Sciatic nerve (tissue), 2 donors: ENCODE measurements around the gene FBXL17. TPM values are rescaled to one million over a fixed set of nuclear protein-coding genes. Genes with fewer than 3 reads are reported as not detected.
"Not testable (repeated sequence)": the region's sequence is repeated elsewhere in the genome, so short reads cannot be mapped to it uniquely, and the experiment has no call there.

Source experiments
- ATAC-seq: fragments of 200-7000 bp; cut with Tn5 transposase; one replicate; pipeline ENCODE4 v1.9.1; 2020; ENCODE audit warnings: mild to moderate bottlenecking, moderate library complexity
- DNase-seq: peaks from one replicate; pipeline ENCODE4 v3.0.0-alpha.2; 2020; ENCODE audit warnings: low spot score
- intact Hi-C: fragments of 100-400 bp; cut with DNase I; formaldehyde crosslinking; loops from one replicate; pipeline ENCODE4 v1.14.2; 2022
- total RNA-seq: library from RNA; stranded (reverse); fragmentation: NEBNext Ultra II Directional; extraction: Animal tissue kit (Norgen Biotek cat#: 25700); gene quantifications from one replicate; pipeline ENCODE4 v1.2.1, GENCODE V29; 2021
- donor health status: DM: no; HTN: no; CAD: no.
- donor health status: DM: no; HTN: no; CAD: no.

FBXL17 gene
- total RNA-seq, 1 donor from 2014 or later, result 25.5 TPM

DNA sequence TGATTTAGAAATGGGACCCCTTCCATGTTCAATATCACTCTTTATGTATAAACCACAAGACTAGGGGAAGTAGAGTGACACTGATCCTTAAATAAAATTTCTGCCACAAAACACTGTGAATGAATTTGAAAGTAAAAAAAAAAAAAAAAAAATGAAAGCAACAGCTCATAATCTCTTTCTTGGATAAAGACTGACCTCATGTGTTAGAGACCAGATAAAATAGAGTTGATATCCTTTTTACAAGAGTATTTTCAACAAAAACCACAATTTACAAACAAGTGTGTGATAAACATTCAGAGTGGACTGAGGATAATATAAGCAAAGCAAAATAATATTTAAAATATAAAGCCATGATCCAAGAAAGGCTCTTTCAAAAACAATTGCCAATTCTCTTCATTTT is 180.2 kb downstream of the FBXL17 start:
- no peak for ATAC-seq
- intact Hi-C loops, result no loop called here

DNA sequence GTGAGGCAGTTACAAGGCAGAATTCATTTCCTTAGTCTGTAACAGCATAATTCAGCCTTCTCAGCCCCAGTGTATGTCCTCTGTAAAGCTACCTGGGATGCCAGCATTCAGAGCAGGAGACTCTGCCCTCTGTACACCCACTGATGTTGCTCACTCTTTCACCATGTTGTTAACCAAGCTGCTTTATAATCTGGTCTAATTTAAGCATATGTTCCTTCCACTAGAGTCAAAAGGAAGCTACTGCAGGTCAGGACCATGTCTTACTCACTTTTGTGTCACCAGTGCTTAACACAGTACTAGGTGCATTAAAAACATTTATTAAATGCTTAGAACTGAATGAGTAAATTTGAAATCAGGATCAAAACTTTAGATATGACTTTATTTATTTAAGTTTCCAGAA is 185.6 kb downstream of the FBXL17 start:
- intact Hi-C loops, result no loop called here
- DNase-seq (no peak), ATAC-seq (no peak)

More for the DNA sequence above, 180.2 kb downstream of the FBXL17 start:
- DNase-seq, result no peak

- intact Hi-C loops, result no loop called here
- DNase-seq (no peak), ATAC-seq (no peak)
Observed at GRCh38 chr5:108193021-108193795, 188.7 kb downstream of the FBXL17 start.

DNA sequence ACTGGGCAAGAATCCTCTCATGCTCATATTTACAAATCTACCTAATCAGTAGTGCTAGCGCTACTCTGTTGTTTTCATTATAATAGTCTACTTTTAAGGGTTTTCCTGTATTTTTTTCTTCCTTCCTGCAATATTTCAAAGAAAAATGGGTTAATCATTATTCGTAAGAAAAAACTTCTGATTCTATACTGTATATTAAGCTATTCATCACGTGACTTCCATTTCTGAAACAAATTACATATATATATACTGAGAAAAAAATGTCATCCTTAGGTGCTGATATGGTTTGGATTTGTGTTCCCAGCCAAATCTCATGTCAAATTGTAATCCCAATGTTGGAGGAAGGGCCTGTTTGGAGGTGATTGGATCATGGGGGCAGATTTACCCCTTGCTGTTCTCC is 197.0 kb downstream of the FBXL17 start:
- ATAC-seq, result no peak
- intact Hi-C loops, result no loop called here
- no peak for DNase-seq

DNA sequence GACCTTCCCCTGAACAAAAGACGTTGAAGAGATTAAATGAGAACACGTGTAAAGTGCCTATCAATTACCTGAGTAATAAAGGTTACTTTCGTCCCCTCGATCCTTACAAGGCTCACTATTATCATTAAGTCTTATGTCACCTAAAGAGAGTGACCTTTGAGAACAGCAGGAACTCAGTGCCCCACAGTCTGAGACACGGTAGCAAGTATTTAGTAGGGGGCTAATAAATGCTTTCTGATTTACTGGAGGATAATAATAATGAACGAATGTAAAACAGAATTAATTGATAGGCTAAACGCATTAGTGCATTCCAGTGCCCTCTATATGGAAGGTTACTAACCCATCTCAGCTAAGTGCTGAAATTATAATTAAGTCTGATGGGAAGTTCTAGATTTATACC is 199.9 kb downstream of the FBXL17 start:
- no peak for ATAC-seq

GRCh38 chr5:108174286-108174685 is 207.6 kb downstream of the FBXL17 start:
- ATAC-seq (no peak), DNase-seq (no peak)
- intact Hi-C loops, result no loop called here

More for the DNA sequence above, 199.9 kb downstream of the FBXL17 start:
- intact Hi-C loops, result no loop called here
- no peak for DNase-seq

DNA sequence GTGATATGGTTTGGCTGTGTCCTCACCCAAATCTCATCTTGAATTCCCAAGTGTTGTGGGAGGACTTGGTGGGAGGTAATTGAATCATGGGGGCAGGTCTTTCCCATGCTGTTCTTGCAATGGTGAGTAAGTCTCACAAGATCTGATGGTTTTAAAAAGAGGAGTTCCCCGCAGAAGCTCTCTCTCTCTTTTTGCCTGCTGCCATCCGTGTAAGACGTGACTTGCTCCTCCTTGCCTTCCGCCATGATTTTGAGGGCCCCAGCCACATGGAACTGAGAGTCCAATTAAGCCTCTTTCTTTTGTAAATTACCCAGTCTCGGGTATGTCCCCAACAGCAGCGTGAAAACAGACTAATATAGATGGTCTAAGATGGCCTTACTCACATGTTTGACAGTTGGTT is 210.1 kb downstream of the FBXL17 start:
- DNase-seq (no peak), ATAC-seq (no peak)

DNA sequence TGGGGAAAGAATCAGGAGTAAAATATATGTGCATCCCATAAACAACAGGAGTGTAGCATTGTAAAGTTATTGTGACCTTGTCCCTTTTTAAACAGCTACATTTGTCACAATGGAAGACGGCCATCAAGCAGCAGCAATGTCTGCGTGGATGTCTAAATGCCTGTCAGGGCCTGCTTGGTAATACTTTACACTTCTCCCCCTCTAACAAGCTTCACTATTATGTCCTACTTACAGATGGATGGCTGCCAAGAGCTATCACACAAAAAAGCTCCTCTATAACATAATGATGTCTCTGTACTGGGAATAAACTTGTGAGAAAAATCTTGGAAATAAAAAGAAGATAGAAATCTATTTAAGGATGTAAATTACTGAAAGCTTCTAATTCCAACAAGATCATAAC is 213.0 kb downstream of the FBXL17 start:
- ATAC-seq (no peak), DNase-seq (no peak)
- intact Hi-C loops, result no loop called here

More for the DNA sequence above, 210.1 kb downstream of the FBXL17 start:
- intact Hi-C loops, result no loop called here

DNA sequence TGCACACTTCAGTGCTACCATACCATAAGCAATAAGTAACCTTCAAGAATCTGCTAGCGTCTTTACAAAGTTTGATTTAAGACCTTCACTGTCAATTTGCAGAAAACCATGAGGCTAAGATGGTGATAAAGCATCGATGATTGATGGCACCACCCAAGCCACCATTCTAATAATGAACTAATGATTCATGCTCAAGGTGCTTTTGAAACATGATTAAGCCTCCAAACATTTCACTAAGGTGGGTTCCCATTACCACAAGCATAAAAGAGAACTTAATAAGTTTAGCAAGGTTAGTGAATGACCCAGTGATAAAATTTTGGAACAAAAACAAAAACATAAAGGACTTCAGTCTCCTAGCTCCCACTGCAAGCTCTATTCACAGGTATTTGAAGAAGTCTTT is 214.7 kb downstream of the FBXL17 start:
- ATAC-seq, result no peak
- intact Hi-C loops, result no loop called here
- no peak for DNase-seq

DNA sequence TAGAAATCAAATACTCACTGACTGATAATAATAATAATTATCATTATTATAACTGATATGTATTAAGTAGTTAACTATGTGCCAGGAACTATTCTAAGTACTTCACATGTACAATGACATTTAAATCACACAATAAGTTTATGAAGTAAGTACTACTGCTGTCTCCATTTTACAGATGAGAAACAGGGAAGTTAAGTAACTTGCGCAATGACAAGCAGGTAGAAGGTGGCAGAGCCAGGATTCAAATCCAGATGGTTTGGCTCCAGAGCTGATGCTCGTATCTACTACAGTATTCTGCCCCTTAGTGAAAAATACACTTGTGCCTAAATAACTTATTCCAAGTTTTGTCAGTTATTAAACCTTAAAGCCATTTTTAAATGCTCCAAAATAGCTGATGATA is 217.3 kb downstream of the FBXL17 start:
- no peak for ATAC-seq
- no peak for DNase-seq
- intact Hi-C loops, result no loop called here

GRCh38 chr5:108152854-108153253 is 229.0 kb downstream of the FBXL17 start:
- ATAC-seq, DNase-seq, intact Hi-C loops: not testable (repeated sequence)

- DNase-seq (no peak), ATAC-seq (no peak)
- intact Hi-C loops, result no loop called here
Observed at GRCh38 chr5:108149369-108149768, 232.5 kb downstream of the FBXL17 start.

DNA sequence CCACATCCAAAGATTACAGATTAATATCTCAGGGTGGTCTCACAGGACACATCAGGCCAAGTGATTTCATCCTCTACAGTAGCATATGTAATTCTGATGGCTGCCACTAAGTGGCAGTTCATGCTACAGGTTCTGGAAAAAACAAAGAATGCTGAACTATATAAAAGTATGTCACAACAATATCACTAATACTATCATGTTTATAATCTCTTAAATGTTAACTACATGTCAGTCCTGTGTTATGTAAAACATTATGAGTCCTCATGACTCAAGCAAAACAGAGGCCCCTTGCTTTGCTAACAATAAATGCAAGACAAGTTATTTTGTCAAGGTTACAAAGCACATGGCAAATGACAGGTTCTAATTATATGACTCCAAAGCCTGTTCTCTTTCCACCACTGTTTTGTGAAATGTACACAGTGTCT is 233.2 kb downstream of the FBXL17 start:
- no peak for ATAC-seq
- intact Hi-C loops, result no loop called here
- no peak for DNase-seq

GRCh38 chr5:108146222-108146621 is 235.7 kb downstream of the FBXL17 start:
- no peak for DNase-seq
- intact Hi-C loops, result no loop called here
- ATAC-seq, result no peak

GRCh38 chr5:108145351-108145750 is 236.5 kb downstream of the FBXL17 start:
- intact Hi-C loops, result no loop called here
- DNase-seq, result no peak
- ATAC-seq, result no peak

DNA sequence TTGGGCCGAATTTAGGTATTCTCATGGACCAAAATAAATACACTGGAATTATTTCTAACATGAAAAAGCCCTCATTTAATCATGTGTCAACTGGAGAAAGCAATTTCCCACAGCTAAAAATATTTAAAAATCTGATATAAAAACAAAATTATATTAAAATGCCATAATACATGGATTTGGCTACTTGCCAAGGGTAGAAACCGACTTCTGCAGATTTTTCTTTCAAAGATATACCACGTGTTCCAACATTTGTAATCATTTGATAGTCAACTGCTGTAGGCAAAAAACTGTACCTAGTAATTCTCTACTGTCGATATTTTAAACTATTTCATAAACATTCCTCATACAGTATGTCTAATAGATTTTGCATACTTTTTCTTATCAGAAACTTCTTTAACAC is 237.6 kb downstream of the FBXL17 start:
- no peak for DNase-seq
- intact Hi-C loops, result no loop called here
- no peak for ATAC-seq

DNA sequence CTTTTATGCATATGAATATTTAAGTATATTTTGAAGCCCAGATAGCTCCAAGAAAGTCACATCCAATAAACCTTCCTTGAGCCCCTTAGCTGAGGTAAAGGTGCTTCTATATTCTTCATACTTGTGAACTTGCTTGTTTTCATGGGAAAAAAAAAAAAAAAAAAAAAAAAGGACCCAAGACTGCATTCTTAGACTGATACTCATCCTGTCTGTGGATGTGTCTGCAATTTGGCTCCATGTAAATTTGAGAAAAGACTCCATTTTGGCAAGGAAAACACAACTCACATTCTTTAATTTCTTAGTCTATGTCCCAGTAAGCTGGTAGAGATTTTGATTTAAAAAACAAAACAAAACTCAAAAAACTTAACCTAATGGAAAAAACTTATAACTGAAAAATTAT is 238.3 kb downstream of the FBXL17 start:
- no peak for ATAC-seq
- intact Hi-C loops, result no loop called here
- no peak for DNase-seq

- no peak for ATAC-seq
- intact Hi-C loops, result no loop called here
- no peak for DNase-seq
Observed at GRCh38 chr5:108141676-108142075, 240.2 kb downstream of the FBXL17 start.

DNA sequence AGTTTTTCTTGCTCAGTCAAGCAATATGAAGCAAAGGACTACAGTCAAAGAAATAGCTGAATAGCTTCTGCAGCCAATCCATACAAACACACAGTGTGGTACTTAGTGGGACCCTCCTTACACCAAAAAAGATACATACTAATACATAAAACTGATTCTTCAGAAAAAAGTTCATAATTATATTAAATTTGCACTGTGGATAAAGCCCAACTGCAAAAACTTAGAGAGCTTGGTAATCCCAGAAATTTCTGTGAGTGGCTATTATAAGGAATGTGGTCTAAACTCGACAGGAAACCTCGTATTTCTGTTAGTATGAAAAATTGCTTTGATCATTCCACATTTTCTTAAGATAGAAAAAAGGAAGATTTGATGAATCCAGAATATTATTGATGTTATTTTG is 245.4 kb downstream of the FBXL17 start:
- DNase-seq, result no peak
- ATAC-seq, result no peak
- intact Hi-C loops, result no loop called here

DNA sequence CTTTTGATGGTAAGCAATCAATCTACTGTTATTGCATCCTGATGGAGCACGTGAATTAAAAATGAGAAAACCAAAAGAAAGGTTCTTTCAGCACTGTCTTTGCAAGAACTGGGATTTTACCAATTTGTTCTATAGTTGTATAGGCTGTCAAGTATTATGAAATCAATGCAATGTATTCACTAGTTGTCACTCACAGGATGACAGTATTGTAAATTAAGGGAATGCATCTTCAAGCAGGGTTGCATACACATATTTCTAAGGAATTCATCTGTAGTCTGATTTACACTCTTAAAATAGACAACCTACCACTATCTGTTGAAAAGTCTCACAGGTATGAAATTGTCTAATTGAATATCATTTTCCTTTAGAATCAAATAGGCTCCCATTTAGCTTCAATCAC is 252.8 kb downstream of the FBXL17 start:
- no peak for ATAC-seq
- intact Hi-C loops, result no loop called here

More for the DNA sequence above, 252.8 kb downstream of the FBXL17 start:
- no peak for DNase-seq
